Smooth muscle cell (in vitro differentiated cells): ENCODE data around the gene ZNF358. TPM values are rescaled to one million over a fixed set of nuclear protein-coding genes. Genes with fewer than 3 reads are reported as not detected.

Experiments used
- DNase-seq: peaks from one replicate; lab custom pipeline; 2025; ENCODE audit not compliant: unreplicated experiment; lab: John Stamatoyannopoulos, UW
- H2AFZ ChIP-seq: fragments of 200-600 bp; sonication (generic); 2 replicates; pipeline ENCODE4 v1.6.0; 2016; ENCODE audit warnings: antibody characterized with exemption, low read depth, mild to moderate bottlenecking
- H3F3A ChIP-seq: fragments of 200-600 bp; sonication (generic); 2 replicates; pipeline ENCODE4 v1.6.0; 2017; ENCODE audit warnings: antibody characterized with exemption, low read depth
- H3K27ac ChIP-seq: fragments of 200-600 bp; sonication (generic); 2 replicates; pipeline ENCODE4 v1.5.1; 2016; ENCODE audit warnings: low read depth, mild to moderate bottlenecking
- H3K27me3 ChIP-seq: fragments of 200-600 bp; sonication (generic); 2 replicates; pipeline ENCODE4 v1.6.1; 2016; ENCODE audit warnings: low read depth, mild to moderate bottlenecking
- H3K36me3 ChIP-seq: fragments of 200-600 bp; sonication (generic); 2 replicates; pipeline ENCODE4 v1.5.1; 2016; ENCODE audit warnings: low read depth
- H3K4me1 ChIP-seq: fragments of 200-600 bp; sonication (generic); 2 replicates; pipeline ENCODE4 v1.5.1; 2016; ENCODE audit warnings: low read depth
- H3K4me2 ChIP-seq: fragments of 200-600 bp; sonication (generic); 2 replicates; pipeline ENCODE4 v1.6.0; 2016; ENCODE audit warnings: mild to moderate bottlenecking
- H3K4me3 ChIP-seq: fragments of 200-600 bp; sonication (generic); 2 replicates; pipeline ENCODE4 v1.5.1; 2016; ENCODE audit warnings: mild to moderate bottlenecking
- H3K79me2 ChIP-seq: fragments of 200-600 bp; sonication (generic); 2 replicates; pipeline ENCODE4 v1.6.0; 2016; ENCODE audit warnings: low read depth, mild to moderate bottlenecking
- H3K9ac ChIP-seq: fragments of 200-600 bp; sonication (generic); 2 replicates; pipeline ENCODE4 v1.6.0; 2016; ENCODE audit warnings: low read depth
- H3K9me3 ChIP-seq: fragments of 200-600 bp; sonication (generic); replicated peaks from 2 replicates; pipeline ENCODE4 v1.5.1; 2016; ENCODE audit warnings: low read depth
- H4K20me1 ChIP-seq: fragments of 200-600 bp; sonication (generic); 2 replicates; pipeline ENCODE4 v1.6.0; 2016; ENCODE audit warnings: low read depth
- CTCF ChIP-seq: fragments of 200-600 bp; sonication (generic); IDR thresholded peaks from 2 replicates; pipeline ENCODE4 v1.5.1; 2017; ENCODE audit warnings: borderline replicate concordance, mild to moderate bottlenecking, antibody characterized with exemption; ENCODE audit not compliant: insufficient read depth, poor library complexity, severe bottlenecking
- WGBS: methylation state at CpG from one replicate; pipeline ENCODE4 v1.1.7; 2016; ENCODE audit warnings: low lambda C conversion rate; 5-methylcytosine and 5-hydroxymethylcytosine counted together
- polyA plus RNA-seq: library from polyadenylated mRNA; unstranded; fragments of >200 nt; fragmentation: Nextera tagmentation; extraction: Ambion mirVana; gene quantifications from 2 replicates; pipeline ENCODE4 v1.2.1, GENCODE V29; 2016
- total RNA-seq: library from RNA; depleted of rRNA; stranded (reverse); fragments of >200 nt; gene quantifications from 2 replicates; pipeline ENCODE4 v1.2.3, GENCODE V29; 2014

Gene ZNF358
- total and polyA plus RNA-seq, 2 experiments from 2014 or later = 40.8 to 67.2 TPM

- H4K20me1 ChIP-seq = no peaks in the 10 kb centered on the region
- DNase-seq = no peak
- H3K36me3 ChIP-seq = no peaks in the 10 kb centered on the region
- no peaks in the 10 kb centered on the region for H3K9me3 ChIP-seq
- no peaks in the 10 kb centered on the region for H3K79me2 ChIP-seq
- no peak overlapping the region for H2AFZ ChIP-seq
- no peak for TF ChIP-seq CTCF
- H3K27ac ChIP-seq = no peak overlapping the region
- no peak overlapping the region for H3K4me3 ChIP-seq
- no peaks in the 10 kb centered on the region for H3F3A ChIP-seq
- H3K9ac ChIP-seq = no peak overlapping the region
- WGBS = 95% methylated on average over 26 of the region's 31 CpGs
- peaks cover 7% of the 10 kb centered on the region for H3K4me1 ChIP-seq
- H3K27me3 ChIP-seq = no peaks in the 10 kb centered on the region
- no peak overlapping the region for H3K4me2 ChIP-seq
These were observed 10.4 kb downstream of the ZNF358 start for GRCh38 chr19:7526059-7526929.

- Histone ChIP-seq H3K4me2 (no peak overlapping the region), H3K9ac (no peak overlapping the region), H2AFZ (no peak overlapping the region), H4K20me1 (no peaks in the 10 kb centered on the region), H3K79me2 (no peaks in the 10 kb centered on the region), H3K4me3 (no peak overlapping the region), H3F3A (no peaks in the 10 kb centered on the region), H3K27me3 (no peaks in the 10 kb centered on the region), H3K36me3 (no peaks in the 10 kb centered on the region), H3K9me3 (no peaks in the 10 kb centered on the region), H3K27ac (no peak overlapping the region), H3K4me1 (peaks cover 7% of the 10 kb centered on the region)
- no peak for DNase-seq
- TF ChIP-seq CTCF = no peak
- 89% methylated on average over 23 of the region's 25 CpGs for WGBS
These were observed 11.8 kb downstream of the ZNF358 start for GRCh38 chr19:7527516-7528191.

- DNase-seq = no peak
- H3K27ac ChIP-seq = no peak overlapping the region
- no peak overlapping the region for H2AFZ ChIP-seq
- WGBS = 98% methylated on average over 7 of the region's 7 CpGs
- H3K9ac ChIP-seq = no peak overlapping the region
- H3K27me3 ChIP-seq = no peaks in the 10 kb centered on the region
- no peaks in the 10 kb centered on the region for H3K36me3 ChIP-seq
- no peak overlapping the region for H3K4me3 ChIP-seq
- H3K4me2 ChIP-seq = no peak overlapping the region
- no peaks in the 10 kb centered on the region for H4K20me1 ChIP-seq
- no peak for TF ChIP-seq CTCF
- H3F3A ChIP-seq = no peaks in the 10 kb centered on the region
- no peaks in the 10 kb centered on the region for H3K9me3 ChIP-seq
- peaks cover 5% of the 10 kb centered on the region for H3K4me1 ChIP-seq
- no peaks in the 10 kb centered on the region for H3K79me2 ChIP-seq
These were observed 12.3 kb downstream of the ZNF358 start for GRCh38 chr19:7528192-7528519.
